ENCODE results near the gene DENND11.
A peak's percentile ranks its signal among the peaks of the same experiment; 100 is the strongest.
"Not testable (repeated sequence)": the region's sequence is repeated elsewhere in the genome, so short reads cannot be mapped to it uniquely, and the experiment has no call there.

The DENND11 gene

DNA sequence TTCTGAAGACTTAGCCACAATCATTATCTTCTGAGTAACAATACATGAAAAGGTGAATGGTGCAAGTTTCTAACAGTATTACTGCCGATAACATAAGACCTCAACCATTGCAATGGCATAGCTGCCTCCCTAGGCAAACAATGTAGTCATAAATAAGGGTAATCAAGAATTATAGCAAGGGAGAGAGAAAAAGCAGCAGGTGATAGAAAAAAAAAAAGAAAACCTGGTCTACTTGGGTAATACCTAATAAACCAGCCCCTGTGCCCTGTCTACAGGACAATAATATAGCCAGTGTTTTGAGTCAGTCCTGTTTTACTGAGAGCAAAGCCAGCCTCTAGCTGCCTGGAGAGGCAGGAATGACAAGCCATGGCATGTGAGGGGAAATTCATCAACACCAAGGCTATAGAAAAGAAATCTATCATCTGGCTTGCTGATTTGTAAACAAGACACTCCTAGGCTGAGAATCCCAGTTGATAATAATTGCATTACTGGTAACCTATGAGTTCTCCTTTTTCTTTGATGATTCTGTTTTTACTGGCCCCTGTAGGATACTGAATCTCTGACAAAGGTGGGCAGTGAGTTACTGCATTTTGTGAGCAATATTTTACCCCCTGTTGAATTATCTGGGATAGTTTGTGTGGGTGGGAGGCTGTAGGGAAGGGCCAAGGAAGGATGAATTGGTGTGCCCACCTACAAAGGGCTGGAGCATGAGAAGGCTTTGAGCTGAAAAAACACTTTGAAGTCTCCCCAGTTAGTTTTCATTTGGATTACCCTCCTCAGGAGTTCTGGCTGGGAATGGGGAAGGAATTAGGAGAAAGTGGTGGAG lies 4.5 kb upstream of the DENND11 start:
- DNase-seq (ENCODE audit: low spot score) = no peak

DNA sequence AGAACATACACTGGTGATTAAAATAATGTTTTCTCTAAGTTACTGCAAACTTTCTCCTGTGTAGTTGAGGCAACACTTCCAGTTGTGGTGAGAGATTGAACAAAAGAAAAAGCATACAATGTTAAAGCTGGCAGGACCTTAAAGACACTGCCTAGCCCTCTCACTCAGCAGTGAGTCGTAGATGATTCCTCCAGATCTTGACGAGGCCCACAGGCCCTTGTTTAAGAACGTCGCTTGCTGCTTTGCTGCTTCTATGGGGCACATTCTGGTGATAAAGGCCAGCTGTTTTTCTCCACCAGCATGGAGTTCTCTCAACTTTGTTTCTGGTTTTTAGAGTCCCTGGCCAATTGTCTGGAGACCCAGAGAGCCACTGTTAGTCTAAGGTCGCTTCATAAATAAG lies 2.8 kb upstream of the DENND11 start:
- DNase-seq (ENCODE audit: low spot score) = no peak

DNA sequence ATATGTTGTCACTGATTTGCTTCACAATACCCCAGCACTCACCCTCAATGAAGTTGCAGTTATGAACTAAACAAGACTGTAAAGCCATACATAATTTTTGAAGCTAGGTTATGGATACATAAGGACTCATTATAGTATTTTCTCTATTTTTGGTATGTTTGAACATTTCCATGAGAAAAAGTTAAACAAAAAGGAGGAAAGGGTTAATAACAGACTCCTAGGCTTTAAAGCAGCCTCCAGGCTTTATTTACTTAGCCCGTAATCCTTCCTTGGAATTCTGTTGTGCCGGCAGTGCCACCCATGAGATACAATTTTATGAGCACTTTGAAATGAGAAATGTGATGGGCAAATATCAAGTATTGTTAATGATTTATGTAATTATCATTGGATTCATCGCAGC lies 2.1 kb upstream of the DENND11 start:
- no peak for DNase-seq (ENCODE audit: low spot score)

DNA sequence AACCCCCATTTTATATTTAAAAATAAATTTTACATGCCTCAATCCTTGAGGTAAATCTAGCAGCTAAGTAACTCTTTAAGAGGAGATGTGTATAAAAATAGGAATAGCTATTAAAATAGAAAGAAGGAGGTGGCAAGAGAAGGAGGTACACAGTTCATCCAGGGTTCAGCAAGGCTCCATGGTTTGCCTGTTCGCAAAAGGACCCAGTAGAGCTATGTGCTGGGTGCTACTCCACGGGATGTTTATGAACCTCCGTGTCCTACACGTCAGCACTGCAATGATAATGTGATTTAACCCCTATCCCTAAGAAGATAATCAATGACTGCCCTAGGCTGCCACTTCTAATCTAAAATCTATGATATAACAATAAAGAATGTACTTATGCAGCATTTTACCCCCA lies 926 bp upstream of the DENND11 start:
- DNase-seq (ENCODE audit: low spot score) = no peak

DNA sequence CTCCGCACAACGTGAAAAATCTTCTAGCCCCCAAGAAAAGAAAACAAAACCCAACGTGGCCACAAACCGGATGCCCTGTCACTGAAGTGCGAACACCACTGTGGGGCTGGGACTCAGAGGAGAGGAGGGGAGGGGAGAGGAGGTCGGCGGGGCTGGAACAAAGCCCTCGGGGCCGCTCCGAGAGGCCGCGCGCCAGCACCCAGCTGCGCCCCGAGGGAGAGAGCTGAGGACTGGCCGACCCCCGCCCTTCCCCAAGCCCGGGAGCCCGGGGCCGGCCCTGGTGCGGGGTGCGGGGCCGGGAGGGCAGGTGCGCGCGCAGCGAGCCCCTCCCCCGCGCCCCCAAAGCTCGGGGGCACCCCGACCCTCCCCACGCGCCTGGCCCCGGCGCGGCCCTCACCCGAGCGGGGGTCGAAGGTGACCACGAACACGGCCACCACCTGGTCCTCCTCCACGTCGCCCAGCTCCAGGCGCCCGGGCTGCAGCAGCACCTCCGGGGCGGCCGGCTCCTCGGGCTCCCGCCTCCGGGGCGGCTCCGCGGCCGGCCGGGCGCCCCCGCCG lies 398 bp downstream of the DENND11 start:
- peak; percentile 49 for DNase-seq (ENCODE audit: low spot score)

DNA sequence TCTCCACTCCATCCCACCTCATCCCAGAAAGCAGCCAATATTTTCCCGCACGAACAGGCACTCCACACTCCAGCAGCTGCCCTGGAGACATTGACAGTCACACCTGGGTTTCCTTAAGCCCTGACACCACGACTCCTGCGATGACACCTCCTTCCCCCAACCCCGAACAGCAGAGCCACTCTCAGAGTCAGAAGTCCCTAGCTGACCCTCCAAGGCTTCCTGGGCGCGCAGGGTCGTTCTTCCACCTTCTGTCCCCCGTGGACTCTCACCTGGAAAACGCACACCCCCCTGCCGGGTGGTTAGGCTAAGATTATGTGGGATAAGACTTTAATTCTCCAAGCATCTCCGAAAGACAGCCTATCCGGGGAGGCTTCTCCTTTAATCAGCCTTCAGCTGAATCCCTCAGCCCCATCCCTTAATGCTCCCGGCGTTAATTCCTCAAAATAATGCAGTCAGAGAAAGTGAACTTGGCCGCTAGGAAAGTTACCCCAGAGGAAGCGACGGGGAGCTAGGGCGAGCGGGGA lies 1.1 kb downstream of the DENND11 start:
- peak; percentile 35 for DNase-seq (ENCODE audit: low spot score)

DNA sequence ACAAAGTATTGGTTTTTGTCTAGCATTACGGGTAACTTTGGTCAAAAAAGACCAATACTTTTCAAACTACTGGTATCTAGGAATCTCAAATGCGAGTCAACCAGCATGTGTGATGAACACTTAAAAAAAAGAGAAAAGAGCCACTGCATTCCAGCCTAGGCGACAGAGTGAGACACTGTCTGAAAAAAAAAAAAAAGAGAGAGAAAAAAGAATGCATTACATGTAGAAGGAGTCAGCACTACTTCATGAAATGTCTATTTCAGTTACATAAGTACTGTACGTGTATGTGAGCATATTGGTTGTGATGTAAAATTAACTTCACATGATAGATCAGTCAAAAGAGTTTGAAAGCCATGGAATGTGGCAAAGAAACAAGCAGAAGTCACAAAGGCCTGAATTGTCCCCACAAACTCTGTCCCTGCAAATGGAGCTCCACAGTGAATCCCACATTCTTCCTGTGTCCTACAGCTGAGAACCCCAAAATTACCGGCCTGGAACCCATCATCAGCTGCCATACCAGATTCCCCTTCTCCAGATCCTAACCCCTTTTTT lies 1.6 kb downstream of the DENND11 start:
- peak; percentile 76 for DNase-seq (ENCODE audit: low spot score)

DNA sequence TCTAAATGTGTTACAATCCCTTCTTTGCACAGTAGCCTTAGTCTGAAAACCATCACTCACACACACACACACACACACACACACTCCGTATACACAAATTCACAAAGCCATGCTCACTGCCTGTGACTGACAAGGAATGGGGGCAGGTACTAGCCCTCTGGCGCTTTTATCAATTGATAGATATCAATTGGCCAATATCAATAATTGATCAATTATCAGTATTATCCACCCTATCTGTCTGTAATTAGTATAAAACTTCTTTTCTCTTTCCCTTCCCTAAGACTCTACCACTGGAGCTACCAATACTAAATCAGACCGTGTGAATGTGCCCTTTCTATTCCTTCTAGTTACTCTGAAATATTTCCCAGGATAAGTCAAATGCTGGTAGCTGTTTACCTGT lies 2.1 kb downstream of the DENND11 start:
- DNase-seq (ENCODE audit: low spot score) = no peak

DNA sequence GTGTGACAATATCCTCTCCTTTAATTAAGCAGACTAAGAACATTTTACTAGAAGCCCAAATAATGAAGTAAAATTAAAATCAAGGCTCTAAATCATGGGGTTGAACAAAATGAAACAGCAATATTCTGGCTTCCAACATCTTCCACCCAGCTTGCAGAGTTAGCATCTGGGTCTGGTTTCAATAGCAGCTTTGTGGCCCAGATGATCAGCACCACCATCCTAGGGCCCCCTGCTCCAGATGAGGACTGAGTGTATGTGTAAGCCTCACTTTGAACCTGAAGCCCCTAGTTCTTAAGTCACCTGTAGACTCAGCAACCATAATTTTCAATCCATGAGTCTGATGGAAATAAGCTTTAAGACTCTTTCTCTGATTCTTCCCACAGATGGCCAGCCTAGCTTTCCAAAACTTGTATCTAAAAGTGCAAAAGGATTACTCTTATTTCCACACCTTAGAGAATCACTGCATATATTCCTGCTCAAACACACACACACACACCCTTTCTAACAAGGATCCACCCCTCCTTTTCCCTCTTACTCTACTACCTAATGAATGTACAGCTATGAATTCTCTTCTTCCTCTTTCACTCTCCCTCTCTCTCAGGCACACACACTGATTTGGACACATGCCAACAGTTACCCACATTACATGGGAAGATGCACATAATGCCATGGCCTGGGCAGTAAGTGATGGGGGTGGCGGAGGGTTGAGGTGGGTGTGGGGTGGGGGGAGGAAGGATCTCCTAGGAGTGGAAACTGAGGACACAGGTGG lies 3.5 kb downstream of the DENND11 start:
- peak; percentile 57 for DNase-seq (ENCODE audit: low spot score)

DNA sequence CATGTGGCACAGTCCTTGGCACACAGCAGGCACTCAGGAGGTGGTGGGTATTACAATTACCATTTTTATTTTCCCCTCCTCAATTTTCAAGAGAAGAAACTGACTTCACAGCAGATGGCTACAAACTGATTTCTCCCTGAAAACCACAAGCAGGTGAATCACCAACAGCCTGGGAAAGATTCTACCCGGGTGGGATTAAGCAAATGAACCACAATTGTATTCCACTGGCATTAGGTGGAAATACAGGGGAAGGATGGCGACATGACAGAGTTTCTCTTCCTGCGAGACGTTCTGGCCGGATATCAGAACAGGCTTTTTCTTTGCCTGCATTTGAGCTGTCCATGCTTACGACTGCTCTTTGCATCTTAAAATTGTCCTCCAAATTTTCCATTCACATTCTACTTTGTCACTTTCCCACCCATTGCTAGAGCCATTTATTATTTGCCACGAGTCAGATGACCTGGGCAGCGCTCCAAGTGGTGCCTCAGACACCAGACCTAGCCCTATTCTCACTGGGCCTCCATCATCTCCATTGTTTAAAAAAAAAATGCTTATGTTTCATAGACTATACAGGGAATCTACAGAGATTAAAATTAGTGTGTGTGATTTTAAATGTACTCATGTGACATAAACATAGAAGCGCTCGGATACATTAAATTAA lies 4.6 kb downstream of the DENND11 start:
- DNase-seq (ENCODE audit: low spot score) = peak; percentile 84

DNA sequence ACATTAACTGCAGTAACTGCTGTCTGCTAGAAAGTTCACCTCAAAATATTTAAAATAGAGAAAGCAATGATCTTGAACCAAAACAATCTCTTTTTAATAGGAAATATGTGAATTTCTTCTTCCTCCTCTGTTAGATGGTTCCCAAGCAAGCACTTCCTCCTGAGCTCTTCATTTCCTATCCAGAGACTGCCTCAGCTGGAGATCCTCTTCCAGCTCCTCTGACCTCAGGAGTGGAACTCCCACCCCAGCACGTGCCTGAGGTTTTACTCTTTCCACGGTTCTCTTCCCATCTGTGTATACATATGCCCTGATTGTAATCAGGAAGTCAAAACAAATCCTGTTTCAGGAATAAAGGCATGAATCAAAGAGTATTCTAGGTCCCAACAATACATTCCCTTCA lies 5.6 kb downstream of the DENND11 start:
- no peak for DNase-seq (ENCODE audit: low spot score)

DNA sequence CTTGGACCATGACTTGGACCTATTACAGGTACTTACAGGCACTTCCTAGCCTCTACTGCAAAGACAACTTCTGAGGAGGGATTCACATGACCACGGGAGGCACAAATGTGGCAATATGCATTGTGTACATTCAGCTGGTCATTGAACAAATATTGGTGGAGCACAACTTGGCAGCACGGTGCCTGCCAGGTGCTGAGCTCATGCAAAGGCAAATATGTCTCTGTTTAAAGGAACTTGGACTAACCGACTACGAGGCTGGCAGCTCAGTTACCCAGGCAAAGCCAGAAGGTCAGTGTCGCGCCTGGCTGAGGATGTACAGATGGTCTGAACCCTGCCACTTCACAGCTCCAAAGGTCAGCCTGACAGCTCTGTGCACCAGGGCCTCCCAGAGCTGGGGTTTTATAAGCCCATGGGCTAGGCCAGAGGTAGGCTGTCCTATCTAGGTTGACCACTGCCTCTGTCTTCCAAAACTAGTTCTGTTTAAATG lies 6.1 kb downstream of the DENND11 start:
- no peak for DNase-seq (ENCODE audit: low spot score)

DNA sequence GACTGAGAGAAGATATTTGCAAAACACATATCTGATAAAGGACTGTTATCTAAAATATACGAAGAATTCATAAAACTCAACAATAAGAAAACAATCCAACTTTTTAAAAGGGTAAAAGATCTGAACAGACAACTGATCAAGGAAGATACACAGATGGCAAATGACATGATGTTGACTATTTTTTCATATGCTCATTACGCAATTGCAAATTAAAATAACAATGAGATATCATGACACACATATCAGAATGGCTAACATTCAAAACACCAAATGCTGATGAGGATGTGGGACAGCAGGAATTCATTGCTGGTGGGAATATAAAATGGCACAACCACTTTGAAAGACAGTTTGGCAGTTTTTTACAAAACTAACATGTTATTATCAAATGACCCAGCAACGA lies 8.9 kb downstream of the DENND11 start:
- DNase-seq (ENCODE audit: low spot score) = no peak

DNA sequence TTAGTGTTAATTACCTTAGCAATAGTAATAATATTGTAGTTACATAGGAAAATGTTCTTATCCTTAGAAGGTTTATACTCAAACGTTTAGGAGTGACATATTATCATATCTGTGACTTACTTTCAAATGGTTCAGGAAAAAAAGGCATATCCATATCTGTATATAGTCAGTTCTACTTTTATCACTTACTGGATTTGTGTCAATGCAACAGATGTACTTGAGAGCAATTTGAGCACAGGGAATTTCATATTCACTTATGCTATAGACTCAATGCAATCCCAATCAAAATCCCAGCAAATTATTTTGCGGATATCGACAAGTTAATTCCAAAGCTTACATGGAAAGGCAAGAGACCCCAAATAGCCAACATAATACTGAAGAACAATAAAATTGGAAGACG lies 10.0 kb downstream of the DENND11 start:
- DNase-seq (ENCODE audit: low spot score) = no peak

DNA sequence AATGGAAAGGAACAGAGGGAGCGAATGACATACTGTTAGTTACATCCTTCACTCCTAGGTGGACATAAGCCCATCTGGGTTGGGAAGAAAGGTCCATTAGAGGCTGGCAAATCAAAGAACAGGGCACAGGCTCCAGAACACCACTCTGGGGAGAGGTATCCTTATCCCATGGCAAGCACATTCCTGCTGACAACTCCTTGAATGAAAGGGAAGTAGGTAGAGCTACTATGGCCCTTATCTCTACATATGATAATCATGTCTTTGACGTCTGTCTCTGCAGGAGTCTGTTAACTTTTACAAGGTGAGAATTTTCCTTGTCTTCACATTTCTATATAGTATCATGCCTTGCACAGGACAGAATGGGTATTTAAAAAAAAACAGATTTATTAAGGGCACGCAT lies 10.4 kb downstream of the DENND11 start:
- DNase-seq (ENCODE audit: low spot score) = no peak

DNA sequence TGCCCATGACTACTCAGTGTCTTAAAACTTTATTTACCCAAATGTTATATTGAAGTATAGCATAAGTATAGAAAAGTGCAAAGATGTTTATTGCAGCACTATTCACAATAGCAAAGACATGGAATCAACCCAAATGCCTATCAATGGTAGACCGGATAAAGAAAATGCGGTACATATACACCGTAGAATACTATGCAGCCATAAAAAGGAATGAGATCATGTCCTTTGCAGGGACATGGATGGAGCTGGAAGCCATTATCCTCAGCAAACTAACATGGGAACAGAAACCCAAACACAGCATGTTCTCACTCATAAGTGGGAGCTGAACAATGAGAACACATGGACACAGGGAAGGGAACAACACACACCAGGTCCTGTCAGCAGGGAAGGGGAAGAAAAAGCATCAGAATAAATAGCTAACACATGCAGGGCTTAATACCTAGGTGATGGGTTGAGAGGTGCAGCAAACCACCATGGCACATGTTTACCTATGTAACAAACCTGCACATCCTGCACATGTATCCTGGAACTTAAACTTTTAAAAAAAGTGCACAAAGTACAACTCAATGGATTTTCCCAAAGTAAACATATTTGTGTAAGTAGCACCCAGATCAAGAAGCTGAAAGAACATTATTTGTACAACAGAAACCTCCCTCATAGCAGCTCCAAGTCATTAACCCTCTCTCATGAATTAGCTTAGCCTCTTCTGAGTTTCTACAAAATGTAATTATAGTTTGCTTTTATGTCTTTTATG lies 12.7 kb downstream of the DENND11 start:
- not testable (repeated sequence) for DNase-seq (ENCODE audit: low spot score)

DNA sequence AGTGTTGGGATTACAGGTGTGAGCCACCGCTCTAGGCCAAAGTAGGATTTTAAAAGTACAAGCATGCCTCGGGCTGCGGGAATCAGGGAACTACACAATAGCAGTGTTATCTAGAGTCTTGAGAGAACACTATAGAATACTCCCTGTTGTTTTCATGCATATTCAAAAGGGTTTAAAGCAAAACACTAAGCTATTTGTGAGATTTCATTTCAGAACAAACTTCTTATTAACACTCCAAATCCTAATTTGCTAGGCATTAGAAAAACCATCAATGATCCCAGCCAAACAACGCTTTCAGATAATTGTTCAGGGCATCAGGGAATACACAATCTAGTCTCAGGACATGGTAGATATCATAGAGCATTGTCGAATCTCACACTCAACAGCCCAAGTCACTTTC lies 13.9 kb downstream of the DENND11 start:
- DNase-seq (ENCODE audit: low spot score) = peak; percentile 91

DNA sequence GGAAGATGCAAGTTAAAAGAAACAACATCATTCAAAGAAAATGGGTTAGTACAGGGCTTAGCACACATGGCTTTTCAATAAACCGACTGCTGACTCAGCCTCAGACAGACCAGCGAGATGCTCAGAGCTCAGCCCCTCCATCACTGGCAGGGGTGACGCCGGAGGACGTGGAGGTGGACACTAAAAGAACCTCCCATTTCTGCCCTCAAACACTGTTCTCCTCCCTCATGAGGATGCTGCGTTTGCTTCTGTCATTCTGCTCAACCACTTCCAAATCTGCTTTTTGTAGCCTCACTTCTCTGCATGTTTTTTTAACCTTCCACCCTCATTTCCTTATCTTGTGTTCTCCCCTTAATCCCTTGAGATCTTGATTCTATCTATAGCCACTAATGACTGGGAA lies 15.3 kb downstream of the DENND11 start:
- no peak for DNase-seq (ENCODE audit: low spot score)

DNA sequence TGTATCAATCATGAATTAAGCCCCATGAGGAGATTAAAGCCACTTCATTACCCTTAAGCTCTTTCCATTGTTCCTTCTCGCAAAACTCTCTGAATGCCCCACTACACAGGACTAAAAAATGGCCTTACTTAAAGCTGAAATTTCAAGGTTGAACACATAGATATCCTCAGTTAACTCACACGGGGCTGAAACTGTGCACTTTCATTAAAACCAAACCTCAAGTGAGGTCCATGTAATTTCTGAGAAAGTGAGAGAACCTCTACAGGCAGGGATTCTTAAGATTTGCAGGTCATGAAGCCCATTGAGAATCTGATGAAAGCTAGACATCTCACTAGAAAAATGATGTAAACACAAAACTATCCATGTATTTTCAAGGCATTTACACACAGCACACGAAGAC lies 15.9 kb downstream of the DENND11 start:
- DNase-seq (ENCODE audit: low spot score) = no peak

DNA sequence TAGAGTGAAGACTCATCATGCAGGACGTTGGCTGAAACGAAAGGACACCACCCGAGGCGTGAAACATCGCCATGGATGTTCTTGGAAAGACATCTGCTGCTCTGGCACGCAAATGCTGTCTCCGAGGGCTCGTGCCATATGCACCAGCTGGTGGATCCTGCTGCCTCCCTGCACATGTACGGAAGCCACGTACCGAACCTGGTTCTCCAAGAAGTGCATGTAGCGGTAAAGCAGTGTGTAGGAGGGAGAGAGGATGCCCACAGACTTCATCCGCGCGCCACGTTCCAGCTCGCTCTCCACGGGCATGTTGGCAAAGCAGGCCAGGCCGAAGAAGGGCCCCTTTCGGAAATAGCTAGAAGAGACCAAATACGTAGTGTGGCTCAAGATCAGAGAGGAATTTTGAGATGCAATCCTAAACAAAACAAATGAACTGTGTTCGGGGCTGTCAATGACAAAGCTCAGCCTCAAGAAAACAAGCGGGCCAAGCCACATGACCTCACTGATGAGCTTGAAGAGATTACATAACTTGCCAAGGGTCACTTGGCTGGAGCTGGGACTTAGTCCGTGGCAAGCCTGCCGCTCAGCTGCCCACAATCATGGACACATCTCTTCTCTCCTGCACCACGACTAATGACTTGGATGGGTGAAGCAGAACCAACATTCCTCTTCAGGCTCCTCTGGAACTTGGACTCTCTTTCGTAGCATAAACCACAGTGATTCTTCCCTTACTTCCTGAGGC lies 16.5 kb downstream of the DENND11 start:
- DNase-seq (ENCODE audit: low spot score) = peak; percentile 78

All from pons (tissue), 1 donor.